GM18517 (cell line): ENCODE results near the gene PTPRS.

ENCODE experiments used
- ATAC-seq: cut with Tn5 transposase; IDR thresholded peaks from one replicate; pipeline ENCODE4 v1.9.1; 2021; ENCODE audit warnings: mild to moderate bottlenecking, moderate library complexity; ENCODE audit not compliant: unreplicated experiment

The PTPRS gene

DNA sequence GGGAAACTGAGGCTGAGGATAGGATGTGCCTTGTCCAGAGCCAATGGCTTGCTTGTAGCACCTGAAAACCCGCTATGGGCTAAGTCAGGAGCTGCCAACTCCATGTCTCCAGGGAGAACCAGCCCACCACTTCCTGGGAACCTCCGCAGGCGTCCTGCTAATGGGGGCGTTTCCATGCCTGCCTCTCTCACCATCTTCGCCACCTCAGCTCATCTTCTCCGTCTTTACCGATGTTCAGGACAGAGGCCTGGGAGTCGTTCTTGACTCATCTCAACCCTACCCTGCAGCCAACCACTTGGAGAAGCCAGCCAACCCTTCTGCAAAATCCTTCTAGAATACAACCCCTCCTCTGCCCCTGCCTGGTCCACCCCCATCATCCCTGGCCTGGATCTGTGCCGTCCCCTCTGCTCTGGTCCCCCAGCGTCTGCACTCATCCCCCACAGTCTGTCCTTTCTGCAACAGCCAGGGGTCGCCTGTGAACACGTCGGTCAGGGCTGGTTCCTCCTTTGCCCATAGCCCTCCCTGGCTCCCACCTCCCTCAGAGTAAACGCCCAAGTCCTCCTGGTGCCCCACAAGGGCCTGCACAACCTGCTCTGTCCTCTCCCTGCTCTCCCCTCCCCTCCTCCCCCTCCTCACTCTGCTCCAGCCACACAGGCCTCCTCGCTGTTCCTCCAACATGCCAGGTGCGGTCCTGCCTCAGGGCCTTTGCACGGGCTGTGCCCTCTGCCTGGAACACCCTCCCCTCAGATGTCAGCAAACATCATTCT, 31.0 kb downstream of the PTPRS start:
- no peak for ATAC-seq

DNA sequence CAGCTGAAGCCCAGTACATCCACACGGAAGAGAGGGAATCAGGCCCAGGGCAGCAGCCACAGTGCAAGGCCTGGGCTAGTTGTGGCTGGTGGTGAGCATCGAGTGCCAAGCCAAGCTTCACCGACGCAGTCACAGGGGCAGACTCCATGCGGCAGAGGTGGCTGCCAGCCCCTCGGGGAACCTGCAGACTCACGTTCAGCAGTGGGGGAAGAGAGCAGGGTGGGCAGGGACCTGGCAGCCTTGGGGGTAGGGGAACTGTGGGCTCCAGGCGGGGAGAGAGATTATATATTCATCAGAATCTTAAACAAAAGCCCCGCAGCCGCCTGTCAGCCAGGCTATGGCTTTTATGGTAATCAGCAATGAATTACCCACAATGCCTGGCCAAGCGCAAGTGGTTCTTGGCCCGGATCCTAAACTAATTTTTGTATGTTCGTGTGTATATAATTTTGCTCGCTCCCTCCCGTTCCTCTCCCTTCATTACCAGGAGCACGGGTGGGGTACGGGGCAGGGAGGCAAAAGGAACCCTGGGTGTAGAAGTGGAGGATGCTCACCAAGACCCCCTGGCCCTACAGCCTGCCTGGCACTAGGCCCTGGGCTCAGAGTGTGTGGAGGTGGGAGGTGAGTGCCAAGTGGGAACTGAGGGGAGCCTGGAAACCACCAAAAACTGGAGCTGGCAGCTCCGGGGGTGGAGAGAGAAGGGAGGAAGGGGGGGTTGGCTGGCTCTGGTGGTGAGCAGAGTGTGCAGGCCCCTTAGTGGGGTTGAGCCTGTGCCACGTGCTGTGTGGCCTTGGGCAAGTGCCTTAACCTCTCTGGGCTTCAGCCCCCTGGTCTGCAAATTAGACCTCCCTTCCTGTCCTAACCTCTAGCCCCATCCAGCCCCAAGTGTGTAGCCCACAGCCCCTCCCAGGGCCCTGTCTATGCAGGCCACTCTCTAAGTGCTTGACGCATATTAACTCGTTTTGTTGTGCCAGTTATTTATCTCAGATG, 31.9 kb downstream of the PTPRS start:
- ATAC-seq: no peak

- no peak for ATAC-seq
These were observed 33.0 kb downstream of the PTPRS start for GRCh38 chr19:5307655-5308054.

GRCh38 chr19:5305163-5305562, 35.4 kb downstream of the PTPRS start:
- no peak for ATAC-seq

GRCh38 chr19:5304486-5304885, 36.1 kb downstream of the PTPRS start:
- no peak for ATAC-seq

DNA sequence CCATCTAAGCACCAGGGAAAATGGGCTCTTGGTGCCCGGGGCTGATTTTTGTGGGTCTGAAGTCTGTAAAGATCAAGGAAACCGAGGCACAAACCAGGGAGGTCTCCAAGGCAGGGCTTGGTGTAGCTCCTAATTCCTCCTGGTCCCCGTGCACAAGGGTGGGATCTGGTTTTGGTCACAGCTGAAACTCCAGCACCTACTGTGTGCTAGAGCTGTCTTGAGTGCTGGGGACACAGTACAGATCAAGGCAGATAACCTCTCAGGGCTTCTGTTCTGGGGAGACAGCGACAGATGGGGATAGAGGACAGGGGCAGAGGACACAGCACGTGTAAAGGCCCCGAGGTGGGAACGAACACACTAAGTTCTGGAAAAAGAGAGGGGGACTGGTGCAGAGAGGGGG, 37.4 kb downstream of the PTPRS start:
- no peak for ATAC-seq

DNA sequence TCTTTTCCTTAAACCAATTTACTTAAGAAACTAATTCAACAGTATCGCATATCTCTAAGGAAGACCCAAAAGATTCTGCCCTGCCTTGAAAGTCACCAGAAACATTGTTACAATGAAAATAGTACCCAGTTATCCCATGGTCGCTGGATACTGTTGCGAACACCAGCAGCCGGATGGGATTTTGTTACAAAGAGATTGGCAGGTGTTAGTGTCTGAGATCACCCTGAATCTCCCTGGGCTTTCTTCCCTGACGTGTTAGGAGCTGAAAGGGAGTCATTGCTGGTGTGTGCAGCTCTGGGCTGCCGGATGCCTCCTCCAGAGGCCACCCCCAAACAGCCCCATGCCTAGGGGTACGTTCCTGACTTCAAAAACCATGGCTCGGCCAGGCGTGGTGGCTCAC, 38.2 kb downstream of the PTPRS start:
- ATAC-seq: no peak

GRCh38 chr19:5299137-5299536, 41.5 kb downstream of the PTPRS start:
- no peak for ATAC-seq

DNA sequence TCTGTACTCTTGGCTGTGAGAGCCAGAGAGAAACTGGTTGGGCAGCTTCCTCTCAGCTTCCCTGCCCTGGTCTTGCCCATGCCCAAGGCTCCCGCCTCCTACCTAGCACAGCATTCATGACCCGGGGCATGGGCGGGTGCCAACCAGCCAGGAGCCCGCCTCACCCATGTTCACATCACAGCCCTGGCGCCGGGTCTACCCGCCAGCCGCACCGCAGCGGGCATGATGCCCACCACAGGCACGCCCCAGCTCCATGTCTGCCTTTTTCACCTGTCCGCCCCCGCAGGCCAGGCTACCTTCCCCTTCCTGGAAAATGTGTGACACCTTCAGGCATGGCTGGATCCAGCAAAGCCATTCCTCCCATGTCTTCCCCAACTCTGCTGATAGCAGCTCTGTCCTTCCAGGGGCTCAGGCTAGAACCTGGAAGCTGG, 42.1 kb downstream of the PTPRS start:
- no peak for ATAC-seq

DNA sequence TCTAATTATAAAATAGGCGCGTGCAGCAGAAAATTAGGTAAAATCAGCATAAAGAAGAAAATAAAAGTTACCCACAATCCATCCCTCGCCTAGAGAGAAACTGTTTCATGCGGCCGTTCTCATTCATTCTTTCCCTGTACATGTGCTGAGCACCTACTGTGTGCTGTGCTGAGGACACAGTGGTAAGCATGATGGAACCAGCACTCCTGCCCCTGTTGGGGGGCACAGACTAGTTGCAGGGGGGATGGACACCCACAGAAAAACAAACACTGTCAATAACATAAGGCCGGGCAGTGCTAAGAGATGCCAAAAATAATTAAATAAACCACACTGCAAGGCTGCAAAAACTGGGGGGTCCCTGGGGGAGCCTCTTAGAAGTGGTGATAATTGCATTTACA, 43.3 kb downstream of the PTPRS start:
- no peak for ATAC-seq

GRCh38 chr19:5296457-5297271, 43.9 kb downstream of the PTPRS start:
- no peak for ATAC-seq

DNA sequence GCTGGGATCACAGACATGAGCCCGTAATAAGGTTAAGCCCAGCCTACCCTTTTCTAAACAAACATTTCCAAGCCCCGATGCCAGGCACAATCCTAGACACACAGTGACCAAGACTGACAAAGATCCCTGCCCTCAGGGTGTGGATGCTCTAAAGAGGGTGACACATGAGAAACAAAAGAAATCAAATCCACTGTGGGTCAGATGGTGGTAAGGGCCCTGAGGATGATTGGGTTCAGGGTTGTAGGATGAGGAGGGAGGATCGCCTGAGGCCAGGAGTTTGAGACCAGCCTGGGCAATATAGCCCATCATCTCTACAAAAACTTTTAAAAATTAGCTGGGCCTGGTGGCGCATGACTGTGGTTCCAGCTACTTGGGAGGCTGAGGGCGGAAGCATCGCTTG, 44.6 kb downstream of the PTPRS start:
- ATAC-seq: no peak

GRCh38 chr19:5294403-5295160, 46.0 kb downstream of the PTPRS start:
- no peak for ATAC-seq

DNA sequence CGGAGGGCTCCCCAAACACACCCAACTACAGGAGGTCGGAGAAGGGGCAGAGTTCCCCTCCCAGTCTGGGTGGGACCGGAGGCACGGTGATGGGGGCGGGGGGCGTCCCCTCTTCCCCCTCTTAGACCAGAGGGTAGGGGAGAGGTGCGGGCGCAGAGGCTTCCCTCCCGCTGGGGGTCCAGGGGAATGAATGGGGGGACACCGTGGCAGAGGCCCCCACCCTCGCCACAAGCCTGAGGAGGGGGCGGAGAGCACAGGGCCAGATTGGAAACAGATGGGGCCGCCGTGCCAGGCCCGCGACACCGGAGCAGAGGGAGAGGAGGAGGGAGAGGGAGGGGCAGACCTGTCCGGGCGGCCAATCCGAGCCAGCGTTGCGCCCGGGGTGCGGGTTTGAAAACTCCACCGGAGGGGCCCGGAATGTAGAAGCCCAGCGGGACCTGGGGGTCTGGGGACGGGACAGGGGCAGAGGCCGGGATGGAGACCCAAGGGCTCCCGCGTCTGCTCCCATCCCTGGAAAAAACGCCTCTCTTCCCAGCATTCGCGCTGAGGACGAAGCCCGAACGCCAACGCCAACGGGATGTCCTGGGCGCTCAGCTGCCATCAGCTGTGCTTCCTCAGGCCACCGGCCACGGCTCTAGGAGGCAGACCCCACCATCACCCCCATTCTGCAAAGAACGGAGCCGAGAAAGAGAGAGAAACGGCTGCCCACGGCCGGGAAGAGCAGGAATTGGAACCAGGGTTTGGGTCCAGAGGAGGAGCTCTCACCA, 46.8 kb downstream of the PTPRS start:
- ATAC-seq: no peak

GRCh38 chr19:5292822-5293611, 47.6 kb downstream of the PTPRS start:
- ATAC-seq: no peak

GRCh38 chr19:5292453-5292821, 48.2 kb downstream of the PTPRS start:
- no peak for ATAC-seq

GRCh38 chr19:5291588-5292193, 48.9 kb downstream of the PTPRS start:
- ATAC-seq: no peak
